ENCODE results near the gene CPSF4L.

GRCh38 chr17:73265646-73266640 is 4.3 kb upstream of the CPSF4L start:
- no peak for TF ChIP-seq SIN3A (IDR thresholded peaks at IDR 0.05; ENCODE audit: borderline replicate concordance, low read depth, low read length)
- no peak for TF ChIP-seq GABPA (IDR thresholded peaks at IDR 0.05; ENCODE audit: low read depth)
- no peak for TF ChIP-seq EP300 (IDR thresholded peaks at IDR 0.05; ENCODE audit: borderline replicate concordance in 1 of 2, low read depth in 1 of 2, low read length in 1 of 2)
- no peak for TF ChIP-seq RFX5 (IDR thresholded peaks at IDR 0.05; ENCODE audit: low read length)
- TF ChIP-seq POLR2AphosphoS5 (IDR thresholded peaks at IDR 0.05; ENCODE audit: low read depth, low read length), result no peak
- no peak for TF ChIP-seq PBX3 (IDR thresholded peaks at IDR 0.05)
- TF ChIP-seq CTCF (IDR thresholded peaks at IDR 0.05), result no peak
- TF ChIP-seq REST (IDR thresholded peaks at IDR 0.05; ENCODE audit: low read depth, low read length), result no peak
